Activated CD4-positive, alpha-beta T cell treated with anti-CD3 and anti-CD28 coated beads, Interleukin-2, amount 10 ng/mL, durations not matched to agents 7 days and 5 days (primary cell): ENCODE measurements around the gene MAD1L1. TPM values are rescaled to one million over a fixed set of nuclear protein-coding genes. Genes with fewer than 3 reads are reported as not detected.
"Not testable (repeated sequence)": the region's sequence is repeated elsewhere in the genome, so short reads cannot be mapped to it uniquely, and the experiment has no call there.

Source experiments
- CTCF ChIA-PET: fragments of 350-600 bp; sonication (Branson Sonifier 250); formaldehyde crosslinking; loops from one replicate; lab custom pipeline; 2021; ENCODE audit warnings: antibody characterized with exemption; lab: Charles Lee
- POLR2A ChIA-PET: fragments of 350-600 bp; sonication (Branson Sonifier 250); formaldehyde crosslinking; loops from one replicate; lab custom pipeline; 2021; ENCODE audit warnings: antibody characterized with exemption; lab: Charles Lee
- DNase-seq: peaks from one replicate; pipeline ENCODE4 v3.0.0-alpha.2; 2020
- H3K27ac Mint-ChIP-seq: one replicate; pipeline ENCODE4 v1.8.0; 2021; ENCODE audit warnings: mild to moderate bottlenecking, moderate library complexity, mixed read lengths
- H3K27me3 Mint-ChIP-seq: one replicate; pipeline ENCODE4 v1.8.0; 2021; ENCODE audit warnings: mixed read lengths
- H3K36me3 Mint-ChIP-seq: one replicate; pipeline ENCODE4 v1.8.0; 2021; ENCODE audit warnings: low read depth, mixed read lengths
- H3K4me1 Mint-ChIP-seq: one replicate; pipeline ENCODE4 v1.8.0; 2021; ENCODE audit warnings: mixed read lengths
- H3K4me3 Mint-ChIP-seq: one replicate; pipeline ENCODE4 v1.8.0; 2021; ENCODE audit warnings: mild to moderate bottlenecking, moderate library complexity, mixed read lengths
- H3K9me3 Mint-ChIP-seq: one replicate; pipeline ENCODE4 v1.8.0; 2021; ENCODE audit warnings: mixed read lengths
- total RNA-seq, 2 experiments: library from RNA; stranded (reverse); gene quantifications; one replicate each; pipeline ENCODE4 v1.2.3, GENCODE V29; 2021

Gene MAD1L1
- total RNA-seq, 2 experiments from 2014 or later: 125 to 127 TPM

DNA sequence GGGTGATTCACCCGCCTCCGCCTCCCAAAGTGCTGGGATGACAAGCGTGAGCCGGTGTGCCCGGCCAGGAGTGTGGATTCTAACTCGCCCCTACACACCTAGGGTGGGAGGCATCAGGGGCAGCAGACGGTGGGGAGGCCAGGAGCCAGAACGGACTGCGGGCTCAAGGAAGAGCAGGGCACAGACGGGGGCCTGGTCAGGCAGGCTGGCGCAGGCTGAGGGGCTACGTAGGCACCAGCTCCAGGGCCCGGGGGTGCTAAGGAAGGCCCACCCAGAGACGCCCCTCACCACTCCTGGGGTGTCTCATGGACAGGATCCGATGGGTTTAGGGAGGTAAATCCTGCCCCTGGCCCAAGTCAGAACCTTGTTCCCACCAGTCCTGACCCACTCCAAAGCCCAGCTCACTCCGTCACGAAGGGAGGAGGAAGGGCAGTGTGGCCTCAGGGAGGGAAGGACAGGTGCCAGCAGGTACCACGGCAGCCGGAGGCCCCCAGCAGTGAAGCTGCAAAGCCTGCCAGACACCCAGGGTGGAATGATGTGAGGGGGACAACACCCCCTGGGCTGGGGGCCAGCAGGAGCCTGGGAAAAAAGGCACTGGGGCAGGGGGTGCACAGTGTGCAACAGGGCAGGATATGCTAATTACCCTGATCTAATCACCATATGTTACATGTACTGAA is 251.4 kb downstream of the MAD1L1 start:
- peaks cover 25% of the 10 kb centered on the region for H3K4me1 Mint-ChIP-seq
- peaks cover 14% of the 10 kb centered on the region for H3K36me3 Mint-ChIP-seq
- H3K27me3 Mint-ChIP-seq: no peaks in the 10 kb centered on the region
- ChIA-PET POLR2A (no interaction called here), CTCF (no interaction called here)
- no peak overlapping the region for H3K4me3 Mint-ChIP-seq
- no peaks in the 10 kb centered on the region for H3K9me3 Mint-ChIP-seq
- DNase-seq: no peak
- no peak overlapping the region for H3K27ac Mint-ChIP-seq

GRCh38 chr7:1979591-1980560 is 252.9 kb downstream of the MAD1L1 start:
- Mint-ChIP-seq H3K4me1 (peaks cover 14% of the 10 kb centered on the region), H3K9me3 (no peaks in the 10 kb centered on the region), H3K4me3 (no peak overlapping the region), H3K27me3 (no peaks in the 10 kb centered on the region), H3K36me3 (peaks cover 10% of the 10 kb centered on the region), H3K27ac (peak overlapping the region; percentile 50)
- ChIA-PET POLR2A (no interaction called here), CTCF (no interaction called here)
- DNase-seq: no peak

- Mint-ChIP-seq H3K9me3 (no peaks in the 10 kb centered on the region), H3K27ac (peak overlapping the region; percentile 41), H3K27me3 (no peaks in the 10 kb centered on the region), H3K4me3 (no peak overlapping the region), H3K4me1 (peaks cover 16% of the 10 kb centered on the region), H3K36me3 (peaks cover 8% of the 10 kb centered on the region)
- POLR2A ChIA-PET: no interaction called here
- CTCF ChIA-PET: no interaction called here
- DNase-seq: no peak
These were observed 253.8 kb downstream of the MAD1L1 start for GRCh38 chr7:1978656-1979590.

- peak overlapping the region; percentile 72 for H3K27ac Mint-ChIP-seq
- no peak overlapping the region for H3K4me3 Mint-ChIP-seq
- DNase-seq: no peak
- POLR2A ChIA-PET: no interaction called here
- H3K36me3 Mint-ChIP-seq: peaks cover 8% of the 10 kb centered on the region
- no peaks in the 10 kb centered on the region for H3K27me3 Mint-ChIP-seq
- peaks cover 16% of the 10 kb centered on the region for H3K4me1 Mint-ChIP-seq
- CTCF ChIA-PET: interaction anchor here (1.1 kb wide), 1 partner anchor 463 kb away, joined by 4 read pairs; no protein-coding TSS in a partner anchor
- H3K9me3 Mint-ChIP-seq: no peaks in the 10 kb centered on the region
These were observed 254.8 kb downstream of the MAD1L1 start for GRCh38 chr7:1977876-1978441.

GRCh38 chr7:1977059-1977875 is 255.5 kb downstream of the MAD1L1 start:
- ChIA-PET POLR2A (no interaction called here), CTCF (interaction anchor here (0.6 to 1.1 kb wide), 3 partner anchors 16 to 462 kb away, joined by 3 to 4 read pairs (median 4); no protein-coding TSS in a partner anchor)
- Mint-ChIP-seq H3K9me3 (no peaks in the 10 kb centered on the region), H3K4me1 (peaks cover 16% of the 10 kb centered on the region), H3K36me3 (peaks cover 8% of the 10 kb centered on the region), H3K27me3 (no peaks in the 10 kb centered on the region), H3K27ac (no peak overlapping the region), H3K4me3 (no peak overlapping the region)
- no peak for DNase-seq

- H3K36me3 Mint-ChIP-seq, POLR2A ChIA-PET, H3K27me3 Mint-ChIP-seq, H3K27ac Mint-ChIP-seq, H3K9me3 Mint-ChIP-seq, DNase-seq, H3K4me3 Mint-ChIP-seq: not testable (repeated sequence)
- CTCF ChIA-PET: interaction anchor here (0.6 to 1.1 kb wide), 3 partner anchors 14 to 17 kb away, joined by 3 to 4 read pairs (median 3); no protein-coding TSS in a partner anchor
- peaks cover 16% of the 10 kb centered on the region for H3K4me1 Mint-ChIP-seq
These were observed 256.2 kb downstream of the MAD1L1 start for GRCh38 chr7:1976521-1976920.

DNA sequence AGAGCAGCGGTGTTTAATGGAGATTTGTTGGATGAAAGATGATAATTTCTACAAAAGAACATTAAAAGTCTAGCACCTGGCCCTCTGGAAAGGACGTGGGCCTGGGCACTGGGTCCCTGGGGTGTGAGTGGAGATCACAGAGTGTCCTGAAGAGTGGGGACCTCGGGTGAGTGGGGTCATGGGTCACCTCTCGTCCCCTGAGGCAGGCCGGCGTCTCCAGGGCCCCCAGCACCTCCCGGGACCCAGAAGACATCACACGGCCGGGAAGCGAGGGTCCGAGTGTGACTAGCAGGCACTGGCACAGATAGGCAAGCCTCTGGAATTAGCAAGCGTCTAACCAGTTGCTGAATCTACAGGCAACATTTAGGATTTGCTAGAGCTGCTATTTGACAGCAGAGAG is 257.2 kb downstream of the MAD1L1 start:
- DNase-seq: no peak
- peaks cover 13% of the 10 kb centered on the region for H3K4me1 Mint-ChIP-seq
- CTCF ChIA-PET: interaction anchor here (1.1 to 1.3 kb wide), 2 partner anchors 15 to 19 kb away, joined by 3 read pairs; no protein-coding TSS in a partner anchor
- H3K36me3 Mint-ChIP-seq: peaks cover 8% of the 10 kb centered on the region
- POLR2A ChIA-PET: no interaction called here
- no peak overlapping the region for H3K27ac Mint-ChIP-seq
- H3K9me3 Mint-ChIP-seq: no peaks in the 10 kb centered on the region
- H3K27me3 Mint-ChIP-seq: no peaks in the 10 kb centered on the region
- H3K4me3 Mint-ChIP-seq: no peak overlapping the region

DNA sequence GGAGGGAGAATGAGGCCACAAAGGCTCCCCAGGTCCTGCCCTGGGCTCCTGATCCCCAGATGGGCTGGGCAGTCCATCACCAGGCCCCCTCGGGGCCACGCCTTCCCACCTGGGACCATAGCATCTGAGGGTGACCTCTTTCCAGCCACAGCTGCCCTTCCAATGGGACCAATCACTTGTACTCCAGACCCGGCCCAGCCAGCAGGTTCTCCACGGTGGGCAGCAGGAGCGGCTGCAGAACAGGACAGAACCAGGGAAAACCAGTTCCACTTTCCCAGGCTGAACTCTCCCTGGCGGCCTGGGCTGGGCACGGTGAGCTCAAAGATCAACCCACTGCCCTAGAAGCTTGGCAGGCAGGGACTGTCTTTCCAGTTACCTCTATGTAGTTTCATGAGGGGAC is 257.6 kb downstream of the MAD1L1 start:
- no peaks in the 10 kb centered on the region for H3K27me3 Mint-ChIP-seq
- H3K4me3 Mint-ChIP-seq: no peak overlapping the region
- H3K9me3 Mint-ChIP-seq: no peaks in the 10 kb centered on the region
- POLR2A ChIA-PET: no interaction called here
- no peak for DNase-seq
- H3K36me3 Mint-ChIP-seq: peaks cover 8% of the 10 kb centered on the region
- H3K27ac Mint-ChIP-seq: no peak overlapping the region
- peaks cover 13% of the 10 kb centered on the region for H3K4me1 Mint-ChIP-seq
- CTCF ChIA-PET: interaction anchor here (1.3 kb wide), 1 partner anchor 19 kb away, joined by 3 read pairs; no protein-coding TSS in a partner anchor

- POLR2A ChIA-PET: no interaction called here
- peak overlapping the region; percentile 65 for H3K27ac Mint-ChIP-seq
- no peak overlapping the region for H3K4me3 Mint-ChIP-seq
- CTCF ChIA-PET: interaction anchor here (1.3 kb wide), 1 partner anchor 18 kb away, joined by 3 read pairs; no protein-coding TSS in a partner anchor
- peaks cover 19% of the 10 kb centered on the region for H3K4me1 Mint-ChIP-seq
- peaks cover 8% of the 10 kb centered on the region for H3K36me3 Mint-ChIP-seq
- no peak for DNase-seq
- H3K9me3 Mint-ChIP-seq: no peaks in the 10 kb centered on the region
- no peaks in the 10 kb centered on the region for H3K27me3 Mint-ChIP-seq
These were observed 258.2 kb downstream of the MAD1L1 start for GRCh38 chr7:1974290-1975101.

DNA sequence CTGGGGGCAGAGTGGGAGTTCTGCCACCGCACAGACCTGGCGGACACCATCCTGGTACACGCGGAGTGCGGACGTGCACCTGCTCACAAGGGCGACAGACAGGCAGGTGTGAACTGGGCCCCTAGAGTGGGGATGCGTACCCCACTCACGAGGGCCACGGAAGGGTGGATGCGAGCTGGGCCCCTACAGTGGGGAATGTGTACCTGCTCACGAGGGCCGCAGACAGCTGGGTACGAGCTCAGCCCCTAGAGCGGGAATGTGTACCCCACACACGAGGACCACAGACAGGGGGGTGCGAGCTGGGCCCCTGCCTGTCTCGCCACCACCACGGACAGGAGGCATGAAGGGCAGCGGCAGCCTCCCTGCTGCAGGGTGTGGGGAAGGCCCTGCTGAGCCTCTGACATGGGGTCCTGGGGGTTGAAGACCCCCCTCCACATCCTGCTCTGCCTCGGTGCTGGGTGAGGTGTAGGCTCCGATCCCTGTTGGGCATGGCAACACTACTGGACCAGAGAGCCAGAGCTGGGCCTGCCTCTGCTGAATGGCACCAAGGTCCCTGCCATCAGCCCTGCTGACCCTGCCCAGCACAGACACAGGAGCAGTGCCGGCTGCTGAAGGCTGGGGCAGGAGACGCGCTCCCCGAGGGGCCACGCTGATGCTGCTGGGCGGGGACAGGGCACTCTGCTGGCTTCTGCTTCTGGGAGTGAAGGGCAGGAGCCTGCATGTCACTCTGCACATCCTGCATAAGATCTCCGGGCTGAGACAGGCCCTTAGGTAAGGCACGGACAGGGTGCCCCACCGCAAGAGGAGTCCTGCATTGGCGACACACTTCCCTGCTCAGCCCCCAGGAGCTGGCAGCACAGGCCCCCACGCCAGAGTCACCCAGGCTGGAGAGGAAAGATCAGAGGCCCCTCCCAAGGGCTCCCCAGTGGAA is 259.2 kb downstream of the MAD1L1 start:
- Mint-ChIP-seq H3K4me3 (no peak overlapping the region), H3K9me3 (no peaks in the 10 kb centered on the region), H3K4me1 (peaks cover 17% of the 10 kb centered on the region), H3K27me3 (no peaks in the 10 kb centered on the region), H3K27ac (no peak overlapping the region), H3K36me3 (peaks cover 6% of the 10 kb centered on the region)
- CTCF ChIA-PET: no interaction called here
- POLR2A ChIA-PET: no interaction called here
- DNase-seq: no peak
